T-helper 17 cell (primary cell): ENCODE measurements around the gene TNK2. TPM values are rescaled to one million over a fixed set of nuclear protein-coding genes. Genes with fewer than 3 reads are reported as not detected.

ENCODE experiments used
- ATAC-seq: fragments of 150-1000 bp; cut with Tn5 transposase; 2 replicates; pipeline ENCODE4 v1.10.0; 2021; ENCODE audit warnings: mild to moderate bottlenecking, moderate library complexity
- DNase-seq, 3 donors: peaks; one replicate each; pipeline versions ENCODE4 v3.0.0 to v3.0.0-alpha.2; 2020 to 2021
- H3K9me3 ChIP-seq: one replicate; pipeline ENCODE4 v1.7.0; 2013; ENCODE audit warnings: low read length, mild to moderate bottlenecking; ENCODE audit not compliant: control insufficient read depth, poor library complexity, severe bottlenecking
- H3K27ac Mint-ChIP-seq: one replicate; pipeline ENCODE4 v1.8.0; 2022; ENCODE audit warnings: mild to moderate bottlenecking, moderate library complexity, mixed read lengths
- H3K27me3 Mint-ChIP-seq: one replicate; pipeline ENCODE4 v1.8.0; 2022; ENCODE audit warnings: mixed read lengths
- H3K36me3 Mint-ChIP-seq: one replicate; pipeline ENCODE4 v1.8.0; 2022; ENCODE audit warnings: low read depth, mixed read lengths
- H3K4me1 Mint-ChIP-seq: one replicate; pipeline ENCODE4 v1.8.0; 2022; ENCODE audit warnings: mild to moderate bottlenecking, mixed read lengths
- H3K4me3 Mint-ChIP-seq: one replicate; pipeline ENCODE4 v1.8.0; 2022; ENCODE audit warnings: mild to moderate bottlenecking, moderate library complexity, mixed read lengths
- total RNA-seq, 4 donors: library from RNA in 2 of 4; stranded (reverse) in 2 of 4; gene quantifications; one replicate each; pipeline ENCODE4 v1.2.3 and lab custom pipeline; 2022 to 2026

The TNK2 gene
- total RNA-seq, 2 donors from 2014 or later: 123 to 125 TPM

DNA sequence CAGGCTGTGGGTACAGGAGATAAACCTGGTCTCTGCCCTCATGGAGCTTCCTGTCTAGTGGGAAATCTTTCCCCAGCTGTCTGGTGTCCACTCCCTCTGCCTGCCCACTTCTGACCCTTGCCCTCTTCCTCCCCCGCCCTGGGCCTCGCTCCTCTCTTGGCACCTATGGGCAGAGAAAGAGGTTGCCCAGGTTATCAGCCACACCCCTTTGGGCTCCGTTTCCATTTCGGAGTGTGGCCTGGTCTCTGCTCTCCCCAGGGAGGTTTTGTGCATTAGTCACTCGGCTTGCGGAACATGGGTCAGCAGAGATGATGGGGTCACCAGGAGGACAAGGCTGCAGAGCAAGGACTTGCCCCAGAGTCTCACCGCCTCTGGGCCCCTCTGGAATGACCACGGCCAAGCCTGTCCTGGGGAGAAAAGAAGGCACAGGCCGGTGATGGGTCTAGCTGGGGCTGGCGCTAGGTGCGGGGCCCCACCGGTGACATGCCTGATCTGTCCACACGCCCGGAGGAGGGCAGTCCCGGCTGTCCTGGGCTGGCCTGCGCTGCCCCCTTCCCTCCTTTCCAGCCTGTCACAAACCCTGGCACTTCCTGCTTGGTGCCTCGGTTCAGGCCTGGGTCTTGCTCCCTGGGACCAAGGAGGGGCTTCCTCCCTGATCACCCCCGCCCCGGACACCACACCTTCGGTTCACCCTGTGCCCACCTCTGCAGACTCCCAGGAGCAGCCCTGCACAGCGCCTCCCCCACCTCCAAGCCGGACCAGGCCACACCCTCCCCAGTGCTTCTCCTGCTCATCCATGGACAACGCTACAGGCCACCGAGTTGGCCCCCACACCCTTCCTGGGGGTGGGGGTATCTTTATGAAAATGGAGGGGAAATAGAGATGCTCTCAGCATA is 61.0 kb downstream of the TNK2 start:
- Mint-ChIP-seq H3K27me3 (peaks cover 6% of the 10 kb centered on the region), H3K36me3 (peaks cover 3% of the 10 kb centered on the region), H3K4me1 (peaks cover 10% of the 10 kb centered on the region), H3K4me3 (no peak overlapping the region), H3K27ac (no peak overlapping the region)
- no peak for DNase-seq
- ATAC-seq: no peak
- no peaks in the 10 kb centered on the region for H3K9me3 ChIP-seq

DNA sequence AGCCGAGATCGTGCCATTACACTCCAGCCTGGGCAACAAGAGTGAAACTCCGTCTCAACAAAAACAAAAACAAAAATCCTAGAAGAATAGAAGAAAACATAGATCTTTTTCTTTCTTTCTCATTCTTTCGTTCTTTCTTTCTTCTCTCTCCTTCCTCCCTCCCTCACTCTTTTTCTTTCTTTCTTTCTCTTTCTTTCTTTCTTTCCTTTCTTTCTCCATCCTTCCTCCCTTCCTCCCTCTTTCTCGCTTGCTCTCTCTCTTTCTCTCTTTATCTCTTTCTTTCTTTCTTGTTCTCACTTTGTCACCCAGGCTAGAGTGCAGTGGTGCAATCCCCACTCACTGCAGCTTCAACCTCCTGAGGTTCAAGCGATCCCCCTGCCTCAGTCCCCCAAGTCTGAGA is 62.9 kb downstream of the TNK2 start:
- no peaks in the 10 kb centered on the region for H3K27me3 Mint-ChIP-seq
- peaks cover 3% of the 10 kb centered on the region for H3K36me3 Mint-ChIP-seq
- no peaks in the 10 kb centered on the region for H3K9me3 ChIP-seq
- ATAC-seq (no peak), DNase-seq (no peak)
- no peak overlapping the region for H3K4me3 Mint-ChIP-seq
- no peak overlapping the region for H3K27ac Mint-ChIP-seq
- H3K4me1 Mint-ChIP-seq: peaks cover 5% of the 10 kb centered on the region

DNA sequence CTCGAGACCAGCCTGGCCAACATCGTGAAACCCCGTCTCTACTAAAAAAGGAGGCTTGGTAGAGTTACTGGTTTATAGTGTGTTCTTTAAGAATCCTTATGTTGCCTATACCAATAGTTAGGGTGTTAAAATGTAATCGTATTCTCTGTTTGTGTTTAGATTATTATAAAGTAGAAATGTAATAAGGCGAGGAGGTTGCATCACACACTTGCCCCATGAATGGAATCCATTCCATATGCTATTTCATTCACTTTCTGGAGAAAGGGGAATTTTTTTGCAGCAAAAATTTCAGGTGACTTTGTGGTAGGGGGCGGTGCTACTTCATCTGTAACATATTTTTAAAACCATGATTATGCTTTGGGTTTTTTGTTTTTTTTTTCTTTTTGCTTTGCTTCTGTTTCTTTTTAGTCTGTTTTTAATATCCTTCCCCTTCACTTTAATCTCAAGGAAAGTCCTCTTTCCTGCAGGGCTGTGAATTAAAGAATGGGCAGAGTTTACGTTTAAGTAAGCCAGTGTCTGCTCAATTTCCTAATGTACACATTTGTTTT is 63.6 kb downstream of the TNK2 start:
- ATAC-seq (no peak), DNase-seq (no peak)
- Mint-ChIP-seq H3K4me3 (no peak overlapping the region), H3K36me3 (peaks cover 3% of the 10 kb centered on the region), H3K27ac (no peak overlapping the region), H3K4me1 (peaks cover 5% of the 10 kb centered on the region), H3K27me3 (no peaks in the 10 kb centered on the region)
- H3K9me3 ChIP-seq: no peaks in the 10 kb centered on the region

DNA sequence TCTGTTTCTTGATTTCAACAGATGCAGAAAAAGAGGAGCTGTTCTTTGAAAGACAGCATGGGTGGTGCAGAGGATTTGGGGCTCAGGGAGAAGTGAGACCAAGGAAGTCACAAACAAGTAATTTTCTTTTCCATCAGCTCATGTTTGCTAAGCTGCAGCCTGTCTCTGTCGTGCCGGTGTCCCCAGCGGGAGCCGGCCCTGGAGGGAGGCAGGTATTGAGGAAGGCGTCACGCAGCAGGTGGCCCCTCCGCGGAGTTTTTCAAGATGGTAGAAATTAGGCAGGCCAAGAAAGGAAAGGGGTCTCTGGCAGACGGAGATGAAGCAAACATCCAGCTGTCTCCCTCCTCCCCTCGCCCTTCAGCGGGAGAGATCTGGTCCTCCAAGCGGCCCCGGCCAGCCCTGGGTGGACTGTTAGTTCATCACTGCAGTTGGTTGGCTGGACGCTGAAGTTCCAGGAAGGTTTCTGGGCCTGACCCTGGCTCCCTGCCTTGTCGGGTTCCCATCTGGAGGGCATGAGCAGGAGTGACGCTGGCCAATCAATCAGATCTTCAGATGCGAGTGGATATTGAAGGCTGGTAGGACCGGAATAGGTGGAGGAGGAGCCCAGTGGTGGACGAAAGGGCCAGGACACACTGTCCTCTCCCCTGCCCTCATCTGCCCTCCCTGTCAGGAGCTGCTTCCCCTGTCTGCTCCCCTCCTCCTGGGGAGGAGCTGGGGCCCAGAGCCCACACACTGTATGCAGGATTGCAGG is 68.9 kb downstream of the TNK2 start:
- DNase-seq (no peak), ATAC-seq (no peak)
- Mint-ChIP-seq H3K27ac (no peak overlapping the region), H3K36me3 (peaks cover 3% of the 10 kb centered on the region), H3K27me3 (peaks cover 23% of the 10 kb centered on the region), H3K4me3 (no peak overlapping the region), H3K4me1 (peaks cover 5% of the 10 kb centered on the region)
- no peaks in the 10 kb centered on the region for H3K9me3 ChIP-seq

DNA sequence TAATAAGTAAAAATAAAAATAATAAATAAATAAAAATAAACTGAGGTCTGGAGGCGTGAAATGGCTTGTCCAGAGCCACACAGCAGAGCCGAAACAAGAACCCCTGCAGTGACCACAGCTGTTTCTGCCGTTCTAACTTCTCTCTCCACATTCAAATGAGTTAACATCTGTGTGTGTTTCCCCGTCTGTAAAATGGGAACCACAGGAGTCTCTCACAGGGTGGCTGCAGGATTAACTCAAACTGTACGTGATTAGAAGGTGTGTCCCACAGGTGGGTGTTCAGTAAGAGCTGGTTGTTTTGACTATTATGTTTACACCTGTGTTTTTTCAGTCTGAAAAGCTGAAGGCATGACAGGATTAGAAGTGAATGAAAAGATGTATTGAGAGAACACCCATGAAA is 69.6 kb downstream of the TNK2 start:
- Mint-ChIP-seq H3K36me3 (no peaks in the 10 kb centered on the region), H3K27ac (no peak overlapping the region), H3K27me3 (peaks cover 23% of the 10 kb centered on the region), H3K4me1 (peaks cover 2% of the 10 kb centered on the region), H3K4me3 (no peak overlapping the region)
- ATAC-seq (no peak), DNase-seq (no peak)
- no peaks in the 10 kb centered on the region for H3K9me3 ChIP-seq

GRCh38 chr3:195836476-195837135 is 71.7 kb downstream of the TNK2 start:
- peaks cover 2% of the 10 kb centered on the region for H3K4me1 Mint-ChIP-seq

GRCh38 chr3:195835791-195836190 is 72.6 kb downstream of the TNK2 start:
- ATAC-seq (no peak), DNase-seq (no peak)
- Mint-ChIP-seq H3K4me3 (no peak overlapping the region), H3K27ac (no peak overlapping the region), H3K36me3 (no peaks in the 10 kb centered on the region), H3K27me3 (peaks cover 23% of the 10 kb centered on the region), H3K4me1 (peaks cover 2% of the 10 kb centered on the region)
- no peaks in the 10 kb centered on the region for H3K9me3 ChIP-seq

More at GRCh38 chr3:195836476-195837135, 71.7 kb downstream of the TNK2 start:
- Mint-ChIP-seq H3K4me3 (no peak overlapping the region), H3K27me3 (peaks cover 23% of the 10 kb centered on the region), H3K36me3 (no peaks in the 10 kb centered on the region), H3K27ac (no peak overlapping the region)
- no peaks in the 10 kb centered on the region for H3K9me3 ChIP-seq
- no peak for DNase-seq
- no peak for ATAC-seq

DNA sequence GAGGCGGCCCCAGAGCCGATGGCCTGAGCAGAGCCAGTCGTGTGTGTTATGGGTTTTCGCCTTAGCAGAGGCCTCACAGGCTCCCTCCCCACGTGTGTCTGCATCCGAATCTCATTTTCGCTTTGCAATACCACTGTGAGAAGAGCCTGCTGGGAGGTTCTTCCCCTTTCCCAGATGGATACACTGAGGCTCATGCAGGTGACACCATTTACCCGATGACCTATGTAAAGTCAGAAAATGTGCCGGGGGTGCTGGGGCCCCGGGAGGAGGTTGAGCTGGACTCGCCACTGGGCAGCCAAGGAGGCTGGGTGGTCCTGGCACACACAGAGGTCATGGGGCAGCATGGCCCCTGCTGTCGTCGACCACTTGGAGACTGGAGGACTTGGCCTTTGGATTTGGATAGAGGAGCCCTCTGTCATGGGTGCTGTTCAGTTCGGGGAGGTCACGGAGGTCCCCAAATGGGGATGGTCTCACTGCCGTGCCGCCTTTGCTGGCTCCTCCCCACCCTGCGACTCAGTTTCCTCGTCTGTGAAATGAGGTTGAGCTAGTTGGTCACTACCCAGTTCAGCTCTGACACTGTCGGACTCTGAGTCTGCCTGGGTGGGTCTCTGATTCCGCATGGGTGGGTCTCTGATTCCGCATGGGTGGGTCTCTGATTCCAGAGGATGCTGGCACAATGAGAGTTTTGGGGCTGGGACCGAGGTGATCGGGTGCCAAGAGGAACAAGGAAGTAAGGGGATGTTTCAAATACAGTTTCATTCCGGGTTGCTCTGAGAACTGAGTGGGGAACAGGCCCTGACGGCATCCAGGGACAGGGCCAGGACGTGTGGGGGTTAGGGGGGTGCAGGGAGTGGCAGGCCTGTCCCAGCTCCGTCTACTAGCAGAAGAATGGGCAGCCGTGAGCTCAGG is 73.4 kb downstream of the TNK2 start:
- ATAC-seq: no peak
- Mint-ChIP-seq H3K4me3 (no peak overlapping the region), H3K36me3 (no peaks in the 10 kb centered on the region), H3K4me1 (peaks cover 2% of the 10 kb centered on the region), H3K27ac (no peak overlapping the region), H3K27me3 (peaks cover 23% of the 10 kb centered on the region)
- no peaks in the 10 kb centered on the region for H3K9me3 ChIP-seq
- no peak for DNase-seq

DNA sequence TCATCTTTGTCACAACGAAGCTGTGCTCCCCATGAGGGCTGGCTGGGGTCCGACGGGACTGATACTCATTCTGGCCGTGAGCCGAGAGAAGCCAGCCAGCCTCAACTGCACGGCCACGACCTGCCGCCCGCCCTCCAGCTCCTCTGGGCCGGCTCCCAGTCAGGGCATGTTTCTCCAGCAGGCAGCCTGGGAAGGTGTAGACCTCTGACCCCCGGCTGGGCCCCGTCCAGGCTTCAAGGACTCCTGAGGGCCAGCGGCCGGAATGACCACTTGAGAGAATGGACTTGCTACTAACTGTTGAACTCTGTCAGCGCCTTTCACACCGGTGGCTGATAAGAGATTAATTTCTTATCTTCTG is 78.5 kb downstream of the TNK2 start:
- H3K4me1 Mint-ChIP-seq: no peaks in the 10 kb centered on the region

DNA sequence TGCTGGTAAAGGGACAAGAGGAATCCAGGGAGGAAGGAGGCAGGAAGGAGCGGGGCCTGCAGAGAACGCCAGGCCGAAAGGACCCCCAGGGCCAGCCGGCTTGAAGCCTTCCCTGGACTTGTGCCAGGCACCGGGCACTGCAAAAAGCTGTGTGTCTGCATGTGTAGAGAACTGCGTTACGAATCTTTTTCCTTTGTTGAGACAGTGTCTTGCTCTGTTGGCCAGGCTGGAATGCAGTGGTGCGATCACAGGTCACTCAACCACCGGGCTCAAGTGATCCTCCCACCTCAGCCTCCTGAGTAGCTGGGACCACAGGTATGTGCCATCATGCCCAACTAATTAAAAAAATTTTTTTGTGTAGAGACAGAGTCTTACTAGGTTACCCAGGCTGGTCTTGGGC is 79.6 kb downstream of the TNK2 start:
- ATAC-seq: no peak
- no peaks in the 10 kb centered on the region for H3K9me3 ChIP-seq
- Mint-ChIP-seq H3K36me3 (no peaks in the 10 kb centered on the region), H3K4me3 (no peak overlapping the region), H3K27ac (no peak overlapping the region), H3K4me1 (no peaks in the 10 kb centered on the region), H3K27me3 (peaks cover 9% of the 10 kb centered on the region)
- DNase-seq: no peak

More for the DNA sequence above, 78.5 kb downstream of the TNK2 start:
- no peaks in the 10 kb centered on the region for H3K36me3 Mint-ChIP-seq
- H3K27ac Mint-ChIP-seq: no peak overlapping the region
- no peak overlapping the region for H3K4me3 Mint-ChIP-seq
- ATAC-seq (no peak), DNase-seq (no peak)
- no peaks in the 10 kb centered on the region for H3K9me3 ChIP-seq
- H3K27me3 Mint-ChIP-seq: peaks cover 6% of the 10 kb centered on the region

DNA sequence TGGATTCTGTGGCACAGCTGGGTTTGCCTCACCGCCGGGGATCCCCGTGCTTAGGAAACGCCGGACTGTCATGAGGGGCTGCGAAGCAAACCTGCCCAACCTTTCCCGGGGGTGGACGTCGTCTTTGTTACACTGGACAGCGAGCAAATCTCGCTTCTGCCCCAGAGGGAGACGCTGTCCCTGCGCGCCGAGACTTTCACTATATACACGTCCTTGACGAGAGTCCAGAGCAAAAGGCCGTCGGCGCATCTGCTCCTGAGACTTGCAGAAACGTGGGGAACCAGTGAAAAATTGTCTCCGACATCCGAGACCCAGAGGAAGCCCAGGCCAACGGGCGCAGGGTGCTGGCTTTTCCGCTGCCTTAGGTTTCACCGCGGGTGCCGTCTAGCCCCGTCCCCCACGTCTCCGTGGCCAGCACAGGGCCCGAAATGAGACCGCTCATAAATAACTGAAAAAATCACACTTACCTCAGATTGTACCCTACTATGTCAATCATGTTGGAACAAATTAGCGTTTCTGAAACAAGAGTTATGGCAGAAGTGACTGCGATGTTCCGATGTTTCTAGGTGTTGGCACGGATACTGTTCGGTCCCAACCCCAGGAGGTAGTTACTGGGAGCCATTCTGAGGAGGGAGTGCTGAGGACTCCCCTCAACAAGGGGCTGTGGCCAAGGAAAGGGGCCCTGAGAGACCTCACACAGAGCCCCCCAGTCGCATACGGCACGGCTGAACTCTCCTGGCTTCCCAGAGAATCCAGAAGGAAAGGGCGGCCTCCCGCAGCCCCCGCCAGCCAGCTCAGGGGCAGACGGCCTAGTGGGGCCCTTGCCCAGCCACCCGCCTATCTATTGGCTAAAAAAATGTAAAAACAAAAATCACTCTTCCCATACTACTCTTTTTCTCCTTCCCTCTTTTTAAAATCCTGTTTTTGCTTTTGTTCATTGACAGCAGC is 82.2 kb downstream of the TNK2 start:
- Mint-ChIP-seq H3K27ac (no peak overlapping the region), H3K27me3 (peaks cover 26% of the 10 kb centered on the region)

More for the DNA sequence above, 82.2 kb downstream of the TNK2 start:
- ATAC-seq: no peak
- H3K4me1 Mint-ChIP-seq: no peaks in the 10 kb centered on the region
- no peak for DNase-seq
- no peak overlapping the region for H3K4me3 Mint-ChIP-seq
- no peaks in the 10 kb centered on the region for H3K9me3 ChIP-seq
- H3K36me3 Mint-ChIP-seq: no peaks in the 10 kb centered on the region
